T-cell (primary cell): ENCODE results near the gene ANP32E. TPM values are rescaled to one million over a fixed set of nuclear protein-coding genes. Genes with fewer than 3 reads are reported as not detected.
"Not testable (repeated sequence)": the region's sequence is repeated elsewhere in the genome, so short reads cannot be mapped to it uniquely, and the experiment has no call there.

Experiments used
- ATAC-seq, 4 experiments: fragments of 200-7000 bp in 3 of 4; fragments of 150-1000 bp in 1 of 4; cut with Tn5 transposase; replicated peaks in 1 of 4; 1 replicate in 3 of 4; 2 replicates in 1 of 4; pipeline ENCODE4 v1.10.0; 2021; ENCODE audit warnings: moderate library complexity in 3 of 4, mild to moderate bottlenecking in 2 of 4, moderate number of reproducible peaks in 1 of 4
- CTCF ChIA-PET, 2 donors: fragments of 300-600 bp; sonication (Branson Sonifier 250); formaldehyde crosslinking; loops; one replicate each; lab custom pipeline; 2022; ENCODE audit warnings: antibody characterized with exemption in 2 of 2; lab: Charles Lee
- POLR2A ChIA-PET, 2 donors: fragments of 300-600 bp; sonication (Branson Sonifier 250); formaldehyde crosslinking; loops; one replicate each; lab custom pipeline; 2022; ENCODE audit warnings: antibody characterized with exemption in 2 of 2; lab: Charles Lee
- DNase-seq, 35 experiments: peaks; one replicate each; pipeline versions ENCODE4 v3.0.0 to v3.0.0-alpha.2; 2013 to 2023
- H3K27ac ChIP-seq: one replicate; pipeline ENCODE4 v1.5.1; 2013; ENCODE audit warnings: low read length
- H3K27me3 ChIP-seq, 2 experiments: replicated peaks in 1 of 2; 1 replicate in 1 of 2; 2 replicates in 1 of 2; pipeline versions ENCODE4 v1.6.1 to v1.7.0; 2013; ENCODE audit warnings: low read length in 1 of 2, mixed read lengths in 1 of 2; ENCODE audit not compliant: control insufficient read depth in 2 of 2, insufficient read depth in 2 of 2; ENCODE audit errors: extremely low read depth in 1 of 2
- H3K36me3 ChIP-seq, 2 donors: 1 replicate in 1 of 2; 2 replicates in 1 of 2; pipeline versions ENCODE4 v1.6.1 to v1.7.0; 2013; ENCODE audit warnings: low read length in 1 of 2; ENCODE audit not compliant: control insufficient read depth in 2 of 2, insufficient read depth in 1 of 2; ENCODE audit errors: extremely low read depth in 1 of 2
- H3K4me1 ChIP-seq, 2 experiments: 1 replicate in 1 of 2; 2 replicates in 1 of 2; pipeline versions ENCODE4 v1.6.1 to v1.7.0; 2013; ENCODE audit warnings: low read length in 2 of 2, mixed read lengths in 1 of 2; ENCODE audit not compliant: insufficient read depth in 2 of 2, control insufficient read depth in 1 of 2; ENCODE audit errors: extremely low read depth in 1 of 2
- H3K4me3 ChIP-seq, 2 donors: 1 replicate in 1 of 2; 2 replicates in 1 of 2; pipeline versions ENCODE4 v1.5.1 to v1.7.0; 2013; ENCODE audit warnings: mild to moderate bottlenecking in 2 of 2, low read length in 1 of 2, moderate library complexity in 1 of 2; ENCODE audit not compliant: control insufficient read depth in 1 of 2; ENCODE audit errors: extremely low read depth in 1 of 2
- H3K9me3 ChIP-seq: 2 replicates; pipeline ENCODE4 v1.7.0; 2013
- H3K27ac Mint-ChIP-seq, 2 donors: one replicate each; pipeline ENCODE4 v1.8.0; 2020 to 2021; ENCODE audit warnings: mild to moderate bottlenecking in 2 of 2, mixed read lengths in 2 of 2
- H3K27me3 Mint-ChIP-seq, 2 donors: one replicate each; pipeline ENCODE4 v1.8.0; 2021 to 2022; ENCODE audit warnings: mixed read lengths in 2 of 2
- H3K36me3 Mint-ChIP-seq: one replicate; pipeline ENCODE4 v1.8.0; 2021; ENCODE audit warnings: mixed read lengths
- H3K4me1 Mint-ChIP-seq, 3 donors: one replicate each; pipeline ENCODE4 v1.8.0; 2020 to 2022; ENCODE audit warnings: mixed read lengths in 3 of 3, mild to moderate bottlenecking in 1 of 3
- H3K4me3 Mint-ChIP-seq, 3 donors: one replicate each; pipeline ENCODE4 v1.8.0; 2020 to 2022; ENCODE audit warnings: mild to moderate bottlenecking in 3 of 3, mixed read lengths in 3 of 3, moderate library complexity in 3 of 3
- H3K9me3 Mint-ChIP-seq, 3 donors: one replicate each; pipeline ENCODE4 v1.8.0; 2020 to 2022; ENCODE audit warnings: mixed read lengths in 3 of 3
- WGBS: methylation state at CpG from one replicate; pipeline ENCODE4 v1.1.5; 2013; ENCODE audit warnings: missing lambda C conversion rate; ENCODE audit not compliant: insufficient coverage; 5-methylcytosine and 5-hydroxymethylcytosine counted together
- total RNA-seq, 35 experiments: library from RNA in 6 of 35; stranded (reverse) in 6 of 35; fragments of 120-200 nt in 1 of 35; gene quantifications; one replicate each; pipeline versions ENCODE4 v1.2.1 to v1.2.4 and lab custom pipeline; 2013 to 2026

Gene ANP32E
- total RNA-seq, 5 donors from 2014 or later (not counting 1 experiment from before 2014, with no cell fraction given): 40.2 to 46.3 (median 44.9) TPM

DNA sequence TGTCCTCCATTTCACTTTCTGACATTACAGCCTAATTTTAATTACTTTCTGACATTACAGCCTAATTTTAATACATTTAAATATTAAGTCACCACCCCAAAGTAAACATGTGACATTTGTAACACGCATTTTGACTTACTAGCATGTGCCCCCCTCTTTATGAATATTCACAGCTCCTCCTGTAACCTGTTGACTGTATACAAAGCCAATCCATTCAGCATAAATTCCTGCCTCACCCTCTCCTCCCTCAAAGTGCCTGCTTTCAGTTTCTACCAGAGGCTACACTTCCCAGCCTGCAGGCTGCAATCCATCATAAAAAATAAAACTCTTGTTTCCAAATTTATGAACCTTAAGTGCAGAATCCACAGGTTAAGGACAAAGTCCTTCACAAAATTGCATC lies 39.5 kb downstream of the ANP32E start:
- peaks cover 8 to 9% of the 10 kb centered on the region in 2 donors for H3K27me3 Mint-ChIP-seq
- no peaks in the 10 kb centered on the region for H3K4me1 Mint-ChIP-seq
- ChIA-PET CTCF (interaction anchor here in 1 of 2 donors (0.6 kb wide), 1 partner anchor 23 kb away, joined by 3 read pairs; no protein-coding TSS in a partner anchor), POLR2A (no interaction called here)
- no peaks in the 10 kb centered on the region for H3K36me3 ChIP-seq
- peak overlapping the region in 1 of 2 donors; percentile 23 for H3K27ac Mint-ChIP-seq
- no peak overlapping the region for H3K4me3 Mint-ChIP-seq
- H3K9me3 Mint-ChIP-seq: no peaks in the 10 kb centered on the region
- peaks cover 0 to 4% of the 10 kb centered on the region in 2 experiments for H3K27me3 ChIP-seq
- no peaks in the 10 kb centered on the region for H3K4me1 ChIP-seq
- H3K27ac ChIP-seq: no peak overlapping the region
- no peaks in the 10 kb centered on the region for H3K36me3 Mint-ChIP-seq
- DNase-seq: no peak
- ATAC-seq: no peak
- 82% methylated on average over 1 of the region's 1 CpG for WGBS
- H3K4me3 ChIP-seq: no peak overlapping the region
- no peaks in the 10 kb centered on the region for H3K9me3 ChIP-seq

DNA sequence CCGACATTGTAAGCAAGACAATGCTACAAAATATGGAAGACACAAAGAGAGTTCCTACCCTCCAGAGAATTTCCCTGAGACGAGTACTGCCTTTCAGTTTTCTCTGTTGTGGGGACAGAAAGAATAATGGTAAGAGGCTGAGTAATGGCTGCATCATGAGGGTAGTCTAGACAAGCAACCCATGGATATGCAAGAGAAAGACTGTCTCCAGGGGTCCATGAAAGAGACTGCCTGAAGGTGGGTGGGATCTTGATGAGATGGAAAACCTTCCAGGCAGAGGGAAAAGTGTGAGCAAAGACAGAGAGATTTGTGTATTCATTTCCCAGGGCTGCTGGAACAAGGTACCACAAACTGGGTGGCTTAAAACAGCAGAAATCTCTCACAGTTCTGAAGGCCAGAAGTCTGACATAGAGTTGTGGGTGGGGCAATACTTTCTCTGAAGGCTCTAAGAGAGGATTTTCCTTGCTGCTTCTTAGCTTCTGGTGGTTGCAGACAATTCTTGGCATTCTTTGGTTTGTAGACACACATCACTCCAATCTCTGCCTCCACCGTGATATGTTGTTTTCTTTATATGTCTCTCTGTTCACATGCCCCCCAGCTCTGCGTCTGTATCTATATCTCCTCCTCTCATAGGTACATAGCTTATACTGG lies 41.4 kb downstream of the ANP32E start:
- Mint-ChIP-seq H3K4me1 (no peaks in the 10 kb centered on the region), H3K36me3 (no peaks in the 10 kb centered on the region), H3K9me3 (no peaks in the 10 kb centered on the region), H3K27me3 (peaks cover 9 to 11% of the 10 kb centered on the region in 2 donors), H3K4me3 (no peak overlapping the region), H3K27ac (no peak overlapping the region)
- WGBS: 100% methylated on average over 1 of the region's 4 CpGs
- ChIA-PET CTCF (no interaction called here), POLR2A (interaction anchor here in 1 of 2 donors (1.0 kb wide), 1 partner anchor 40 kb away, joined by 7 read pairs; no protein-coding TSS in a partner anchor)
- no peak overlapping the region for H3K4me3 ChIP-seq
- DNase-seq (no peak), ATAC-seq (no peak)
- H3K9me3 ChIP-seq: no peaks in the 10 kb centered on the region
- peaks cover 0 to 4% of the 10 kb centered on the region in 2 experiments for H3K27me3 ChIP-seq
- H3K27ac ChIP-seq: no peak overlapping the region
- H3K36me3 ChIP-seq: no peaks in the 10 kb centered on the region
- H3K4me1 ChIP-seq: no peaks in the 10 kb centered on the region

DNA sequence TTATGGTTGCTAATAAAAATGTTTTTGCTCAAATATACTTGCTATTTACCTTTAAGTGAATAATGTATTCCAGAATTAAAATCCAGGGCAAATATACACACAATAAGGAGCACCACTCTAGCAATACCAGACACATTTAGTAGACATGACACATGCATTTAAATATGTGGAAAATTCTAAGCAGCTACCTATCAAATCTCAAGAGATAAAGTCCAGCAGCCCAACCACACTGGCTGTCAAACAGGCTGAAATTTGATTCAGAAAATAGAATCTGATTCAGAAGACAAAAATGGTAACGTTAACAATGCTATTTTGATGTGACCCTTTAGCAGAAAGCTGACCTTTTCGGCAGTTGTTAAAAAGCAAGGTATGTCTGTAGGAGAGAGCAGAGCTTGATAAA lies 43.9 kb downstream of the ANP32E start:
- peaks cover 0 to 6% (median 5%) of the 10 kb centered on the region in 3 donors for H3K4me1 Mint-ChIP-seq
- no peaks in the 10 kb centered on the region for H3K9me3 ChIP-seq
- DNase-seq (no peak), ATAC-seq (no peak)
- H3K27me3 ChIP-seq: peaks cover 0 to 7% of the 10 kb centered on the region in 2 experiments
- no peak overlapping the region for H3K27ac Mint-ChIP-seq
- H3K4me3 ChIP-seq: no peak overlapping the region
- ChIA-PET CTCF (no interaction called here), POLR2A (no interaction called here)
- WGBS: no CpG with 5 or more reads among the region's 2 CpGs
- H3K9me3 Mint-ChIP-seq: no peaks in the 10 kb centered on the region
- peaks cover 9 to 11% of the 10 kb centered on the region in 2 donors for H3K27me3 Mint-ChIP-seq
- H3K36me3 ChIP-seq: no peaks in the 10 kb centered on the region
- no peak overlapping the region for H3K4me3 Mint-ChIP-seq
- no peak overlapping the region for H3K27ac ChIP-seq
- no peaks in the 10 kb centered on the region for H3K36me3 Mint-ChIP-seq
- H3K4me1 ChIP-seq: peaks cover under 1 to 6% of the 10 kb centered on the region in 2 experiments

DNA sequence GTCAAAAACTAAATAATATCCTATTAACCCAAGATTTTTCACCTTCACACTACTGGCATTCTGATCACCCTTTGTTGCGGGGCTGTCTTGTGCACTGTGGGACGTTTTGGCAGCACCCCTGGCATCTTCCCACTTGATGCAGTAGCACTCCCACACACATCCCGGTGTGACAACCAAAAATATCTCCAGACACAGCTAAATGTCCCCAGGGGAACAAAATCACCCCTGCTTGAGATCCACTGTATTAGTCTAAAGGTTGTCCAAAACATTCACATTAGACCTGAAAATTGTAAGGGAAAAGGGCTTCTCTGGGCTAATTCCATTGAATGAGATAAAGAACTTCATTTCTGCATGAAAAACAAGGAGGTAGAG lies 48.4 kb downstream of the ANP32E start:
- POLR2A ChIA-PET: interaction anchor here (0.5 to 1.6 kb wide), 5 partner anchors 95 to 301 kb away, joined by 3 to 11 read pairs (median 4); partner anchors contain the start of gene CIART (in 1 of the 2)
- Mint-ChIP-seq H3K27ac (no peak overlapping the region), H3K27me3 (peaks cover 0 to 3% of the 10 kb centered on the region in 2 donors), H3K4me1 (peaks cover 0 to 11% (median 9%) of the 10 kb centered on the region in 3 donors), H3K4me3 (no peak overlapping the region), H3K9me3 (no peaks in the 10 kb centered on the region), H3K36me3 (no peaks in the 10 kb centered on the region)
- Histone ChIP-seq H3K27me3 (peaks cover 0 to 3% of the 10 kb centered on the region in 2 experiments), H3K36me3 (no peaks in the 10 kb centered on the region), H3K27ac (no peak overlapping the region), H3K4me3 (no peak overlapping the region), H3K4me1 (peaks cover 2 to 13% of the 10 kb centered on the region in 2 experiments), H3K9me3 (no peaks in the 10 kb centered on the region)
- DNase-seq: peak in 1 of 35 experiments; percentile 10
- CTCF ChIA-PET: interaction anchor here (0.7 to 2.9 kb wide), 25 partner anchors 9 to 1011 kb away, joined by 3 to 56 read pairs (median 5); partner anchors contain the start of gene OTUD7B (in 1 of the 2)
- peak; percentile 32 to 66 (median 42) for ATAC-seq
- 50% methylated on average over 1 of the region's 3 CpGs for WGBS

- Mint-ChIP-seq H3K4me3 (peak overlapping the region in 1 of 3 donors; percentile 17), H3K9me3 (no peaks in the 10 kb centered on the region), H3K36me3 (no peaks in the 10 kb centered on the region), H3K27ac (peak overlapping the region in 1 of 2 donors; percentile 23), H3K4me1 (peaks cover 0 to 11% (median 9%) of the 10 kb centered on the region in 3 donors), H3K27me3 (peaks cover 0 to 3% of the 10 kb centered on the region in 2 donors)
- H3K36me3 ChIP-seq: no peaks in the 10 kb centered on the region
- no peaks in the 10 kb centered on the region for H3K9me3 ChIP-seq
- H3K4me1 ChIP-seq: peaks cover 2 to 13% of the 10 kb centered on the region in 2 experiments
- ATAC-seq (peak; percentile 75 to 88 (median 77)), DNase-seq (peak in 17 of 35 experiments; percentile 1 to 72 (median 13))
- peaks cover 0 to 3% of the 10 kb centered on the region in 2 experiments for H3K27me3 ChIP-seq
- no peak overlapping the region for H3K4me3 ChIP-seq
- ChIA-PET CTCF (interaction anchor here (0.5 to 2.9 kb wide), 45 partner anchors 8 to 873 kb away, joined by 3 to 56 read pairs (median 4); partner anchors contain the start of genes CDC42SE1 (in 1 of the 2) and OTUD7B (in 1 of the 2)), POLR2A (interaction anchor here (0.5 to 1.6 kb wide), 12 partner anchors 10 to 300 kb away, joined by 3 to 11 read pairs (median 4); partner anchors contain the start of genes CIART (in 1 of the 2) and PLEKHO1 (in 1 of the 2))
- WGBS: 13% methylated on average over 2 of the region's 10 CpGs
- H3K27ac ChIP-seq: no peak overlapping the region
Measured at GRCh38 chr1:150186789-150187559, 48.9 kb downstream of the ANP32E start.

- not testable (repeated sequence) for ATAC-seq, DNase-seq, H3K36me3 Mint-ChIP-seq, H3K4me3 ChIP-seq, H3K9me3 Mint-ChIP-seq, H3K27ac ChIP-seq, H3K36me3 ChIP-seq, H3K27ac Mint-ChIP-seq, H3K27me3 ChIP-seq, H3K4me3 Mint-ChIP-seq, H3K9me3 ChIP-seq, H3K27me3 Mint-ChIP-seq
- ChIA-PET CTCF (interaction anchor here (0.5 to 2.9 kb wide), 17 partner anchors 10 to 873 kb away, joined by 3 to 56 read pairs (median 9); partner anchors contain the start of gene CDC42SE1 (in 1 of the 2)), POLR2A (interaction anchor here in 1 of 2 donors (0.7 to 0.8 kb wide), 2 partner anchors 37 to 55 kb away, joined by 3 to 4 read pairs; partner anchors contain the start of gene PLEKHO1)
- H3K4me1 Mint-ChIP-seq: peaks cover 0 to 11% (median 9%) of the 10 kb centered on the region in 3 donors
- WGBS: 87% methylated on average over 4 of the region's 7 CpGs
- H3K4me1 ChIP-seq: peaks cover 2 to 13% of the 10 kb centered on the region in 2 experiments
Measured at GRCh38 chr1:150186438-150186788, 49.5 kb downstream of the ANP32E start.
